Smooth muscle cell (in vitro differentiated cells): Measurements from ENCODE around the gene IL15RA. TPM values are rescaled to one million over a fixed set of nuclear protein-coding genes. Genes with fewer than 3 reads are reported as not detected.

Experiments
- DNase-seq: peaks from one replicate; lab custom pipeline; 2025; ENCODE audit not compliant: unreplicated experiment; lab: John Stamatoyannopoulos, UW
- H2AFZ ChIP-seq: fragments of 200-600 bp; sonication (generic); 2 replicates; pipeline ENCODE4 v1.6.0; 2016; ENCODE audit warnings: antibody characterized with exemption, low read depth, mild to moderate bottlenecking
- H3F3A ChIP-seq: fragments of 200-600 bp; sonication (generic); 2 replicates; pipeline ENCODE4 v1.6.0; 2017; ENCODE audit warnings: antibody characterized with exemption, low read depth
- H3K27ac ChIP-seq: fragments of 200-600 bp; sonication (generic); 2 replicates; pipeline ENCODE4 v1.5.1; 2016; ENCODE audit warnings: low read depth, mild to moderate bottlenecking
- H3K27me3 ChIP-seq: fragments of 200-600 bp; sonication (generic); 2 replicates; pipeline ENCODE4 v1.6.1; 2016; ENCODE audit warnings: low read depth, mild to moderate bottlenecking
- H3K36me3 ChIP-seq: fragments of 200-600 bp; sonication (generic); 2 replicates; pipeline ENCODE4 v1.5.1; 2016; ENCODE audit warnings: low read depth
- H3K4me1 ChIP-seq: fragments of 200-600 bp; sonication (generic); 2 replicates; pipeline ENCODE4 v1.5.1; 2016; ENCODE audit warnings: low read depth
- H3K4me2 ChIP-seq: fragments of 200-600 bp; sonication (generic); 2 replicates; pipeline ENCODE4 v1.6.0; 2016; ENCODE audit warnings: mild to moderate bottlenecking
- H3K4me3 ChIP-seq: fragments of 200-600 bp; sonication (generic); 2 replicates; pipeline ENCODE4 v1.5.1; 2016; ENCODE audit warnings: mild to moderate bottlenecking
- H3K79me2 ChIP-seq: fragments of 200-600 bp; sonication (generic); 2 replicates; pipeline ENCODE4 v1.6.0; 2016; ENCODE audit warnings: low read depth, mild to moderate bottlenecking
- H3K9ac ChIP-seq: fragments of 200-600 bp; sonication (generic); 2 replicates; pipeline ENCODE4 v1.6.0; 2016; ENCODE audit warnings: low read depth
- H3K9me3 ChIP-seq: fragments of 200-600 bp; sonication (generic); replicated peaks from 2 replicates; pipeline ENCODE4 v1.5.1; 2016; ENCODE audit warnings: low read depth
- H4K20me1 ChIP-seq: fragments of 200-600 bp; sonication (generic); 2 replicates; pipeline ENCODE4 v1.6.0; 2016; ENCODE audit warnings: low read depth
- WGBS: methylation state at CpG from one replicate; pipeline ENCODE4 v1.1.7; 2016; ENCODE audit warnings: low lambda C conversion rate; 5-methylcytosine and 5-hydroxymethylcytosine counted together
- polyA plus RNA-seq: library from polyadenylated mRNA; unstranded; fragments of >200 nt; fragmentation: Nextera tagmentation; extraction: Ambion mirVana; gene quantifications from 2 replicates; pipeline ENCODE4 v1.2.1, GENCODE V29; 2016
- total RNA-seq: library from RNA; depleted of rRNA; stranded (reverse); fragments of >200 nt; gene quantifications from 2 replicates; pipeline ENCODE4 v1.2.3, GENCODE V29; 2014
- TF ChIP-seq, protein P1 (sequence below): fragments of 200-600 bp; sonication (generic); IDR thresholded peaks from 2 replicates; pipeline ENCODE4 v1.5.1; 2017; ENCODE audit warnings: borderline replicate concordance, mild to moderate bottlenecking, antibody characterized with exemption; ENCODE audit not compliant: insufficient read depth, poor library complexity, severe bottlenecking

The IL15RA gene
- total and polyA plus RNA-seq, 2 experiments from 2014 or later, result 0.23 to 0.54 TPM

DNA sequence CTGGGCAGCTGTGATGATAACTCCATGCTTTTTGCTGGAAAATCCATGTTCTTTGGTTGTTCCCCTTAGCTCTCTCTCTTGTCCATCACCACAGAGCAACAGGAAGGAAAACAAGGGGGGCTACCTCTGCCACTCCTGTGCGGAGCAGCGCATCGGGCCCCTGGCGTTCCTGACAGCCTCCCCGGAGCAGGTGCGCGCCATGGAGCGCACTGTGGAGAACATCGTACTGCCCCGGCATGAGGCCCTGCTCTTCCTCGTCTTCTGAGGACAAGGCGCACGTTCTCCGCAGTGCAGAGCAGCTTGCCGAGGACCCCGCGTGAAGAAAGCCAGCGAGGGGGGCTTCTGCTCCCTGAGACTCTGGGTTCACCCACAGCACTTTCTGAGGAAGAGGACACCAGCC lies 40.3 kb downstream of the IL15RA start:
- Histone ChIP-seq H3K79me2 (no peaks in the 10 kb centered on the region), H2AFZ (no peak overlapping the region)
- DNase-seq, result no peak

DNA sequence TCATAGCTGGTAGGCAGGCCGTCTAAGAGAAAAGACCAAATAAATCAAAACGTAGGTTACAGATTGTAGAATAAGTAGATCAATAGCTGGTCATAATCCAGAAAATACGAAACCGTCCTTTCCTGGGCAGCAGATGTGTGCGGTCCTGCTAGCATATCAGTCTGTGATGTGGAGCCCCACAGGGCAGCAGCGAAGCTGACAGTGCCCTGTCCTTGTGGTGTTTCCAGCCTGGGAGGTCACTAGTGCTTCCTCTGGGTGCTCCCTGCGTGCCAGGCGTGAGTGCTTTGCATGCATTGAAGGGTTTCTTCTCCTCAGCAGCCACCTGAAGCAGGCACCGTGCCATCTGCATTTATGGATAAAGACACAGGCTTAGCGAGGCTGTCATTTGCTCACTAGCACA lies 41.7 kb downstream of the IL15RA start:
- no peak overlapping the region for H3K9ac ChIP-seq
- DNase-seq, result no peak
- H4K20me1 ChIP-seq, result no peaks in the 10 kb centered on the region
- TF ChIP-seq, protein P1, sequence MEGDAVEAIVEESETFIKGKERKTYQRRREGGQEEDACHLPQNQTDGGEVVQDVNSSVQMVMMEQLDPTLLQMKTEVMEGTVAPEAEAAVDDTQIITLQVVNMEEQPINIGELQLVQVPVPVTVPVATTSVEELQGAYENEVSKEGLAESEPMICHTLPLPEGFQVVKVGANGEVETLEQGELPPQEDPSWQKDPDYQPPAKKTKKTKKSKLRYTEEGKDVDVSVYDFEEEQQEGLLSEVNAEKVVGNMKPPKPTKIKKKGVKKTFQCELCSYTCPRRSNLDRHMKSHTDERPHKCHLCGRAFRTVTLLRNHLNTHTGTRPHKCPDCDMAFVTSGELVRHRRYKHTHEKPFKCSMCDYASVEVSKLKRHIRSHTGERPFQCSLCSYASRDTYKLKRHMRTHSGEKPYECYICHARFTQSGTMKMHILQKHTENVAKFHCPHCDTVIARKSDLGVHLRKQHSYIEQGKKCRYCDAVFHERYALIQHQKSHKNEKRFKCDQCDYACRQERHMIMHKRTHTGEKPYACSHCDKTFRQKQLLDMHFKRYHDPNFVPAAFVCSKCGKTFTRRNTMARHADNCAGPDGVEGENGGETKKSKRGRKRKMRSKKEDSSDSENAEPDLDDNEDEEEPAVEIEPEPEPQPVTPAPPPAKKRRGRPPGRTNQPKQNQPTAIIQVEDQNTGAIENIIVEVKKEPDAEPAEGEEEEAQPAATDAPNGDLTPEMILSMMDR, result no peak
- H3K36me3 ChIP-seq, result peaks cover 11% of the 10 kb centered on the region
- WGBS, result 97% methylated on average over 10 of the region's 10 CpGs
- no peaks in the 10 kb centered on the region for H3F3A ChIP-seq
- no peak overlapping the region for H3K4me3 ChIP-seq
- no peak overlapping the region for H3K27ac ChIP-seq
- H3K79me2 ChIP-seq, result no peaks in the 10 kb centered on the region
- H3K9me3 ChIP-seq, result no peaks in the 10 kb centered on the region
- H3K4me1 ChIP-seq, result no peaks in the 10 kb centered on the region
- no peaks in the 10 kb centered on the region for H3K27me3 ChIP-seq
- no peak overlapping the region for H3K4me2 ChIP-seq
- no peak overlapping the region for H2AFZ ChIP-seq

More for the DNA sequence above, 40.3 kb downstream of the IL15RA start:
- TF ChIP-seq, protein P1, result no peak
- Histone ChIP-seq H3K27me3 (no peaks in the 10 kb centered on the region), H3F3A (no peaks in the 10 kb centered on the region), H3K4me3 (no peak overlapping the region), H3K36me3 (peaks cover 7% of the 10 kb centered on the region), H3K4me1 (no peaks in the 10 kb centered on the region), H3K9ac (no peak overlapping the region), H3K4me2 (no peak overlapping the region), H4K20me1 (no peaks in the 10 kb centered on the region), H3K27ac (no peak overlapping the region), H3K9me3 (no peaks in the 10 kb centered on the region)
- WGBS, result 98% methylated on average over 18 of the region's 18 CpGs

DNA sequence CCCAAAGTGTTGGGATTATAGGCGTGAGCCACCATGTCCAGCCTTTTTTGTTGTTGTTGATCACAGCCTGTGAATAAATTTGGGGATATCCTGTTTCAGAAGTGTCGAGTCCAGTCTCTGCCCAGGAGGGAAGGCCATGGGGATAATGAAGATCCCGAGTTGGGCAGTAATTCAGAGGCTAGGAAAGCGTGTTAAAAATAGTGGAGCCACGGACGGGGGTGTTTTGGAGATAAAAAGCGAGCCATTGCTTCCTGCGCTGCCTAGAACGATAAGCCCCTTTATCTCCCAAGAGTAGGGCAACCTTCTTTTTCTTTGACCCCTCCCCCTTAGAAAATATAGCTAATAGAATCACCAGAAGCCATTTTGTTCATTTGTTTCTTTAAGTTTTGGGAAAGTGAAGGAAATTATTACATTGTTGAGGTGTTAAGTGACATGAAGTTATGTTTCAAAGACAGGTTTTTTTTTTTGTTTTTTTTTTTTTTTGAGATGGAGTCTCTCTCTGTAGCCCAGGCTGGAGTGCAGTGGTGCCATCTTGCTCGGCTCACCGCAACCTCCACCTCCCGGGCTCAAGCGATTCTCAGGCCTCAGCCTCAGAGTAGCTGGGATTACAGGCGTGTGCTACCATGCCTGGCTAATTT lies 43.3 kb downstream of the IL15RA start:
- Histone ChIP-seq H3F3A (no peaks in the 10 kb centered on the region), H3K27ac (no peak overlapping the region), H3K4me1 (no peaks in the 10 kb centered on the region), H4K20me1 (no peaks in the 10 kb centered on the region), H3K36me3 (peaks cover 20% of the 10 kb centered on the region), H3K27me3 (no peaks in the 10 kb centered on the region), H2AFZ (no peak overlapping the region), H3K4me2 (no peak overlapping the region), H3K4me3 (no peak overlapping the region), H3K9me3 (no peaks in the 10 kb centered on the region), H3K79me2 (no peaks in the 10 kb centered on the region), H3K9ac (no peak overlapping the region)
- DNase-seq, result no peak
- WGBS, result 86% methylated on average over 14 of the region's 14 CpGs
- TF ChIP-seq, protein P1, result no peak

- no peaks in the 10 kb centered on the region for H3K4me1 ChIP-seq
- DNase-seq, result no peak
- no peaks in the 10 kb centered on the region for H3F3A ChIP-seq
- H3K9ac ChIP-seq, result no peak overlapping the region
- H3K4me3 ChIP-seq, result no peak overlapping the region
- peaks cover 23% of the 10 kb centered on the region for H3K36me3 ChIP-seq
- TF ChIP-seq, protein P1, result no peak
- no peak overlapping the region for H3K27ac ChIP-seq
- WGBS, result 87% methylated on average over 5 of the region's 5 CpGs
- H3K9me3 ChIP-seq, result no peaks in the 10 kb centered on the region
- no peaks in the 10 kb centered on the region for H3K79me2 ChIP-seq
- H3K4me2 ChIP-seq, result no peak overlapping the region
- H3K27me3 ChIP-seq, result no peaks in the 10 kb centered on the region
- H2AFZ ChIP-seq, result no peak overlapping the region
- H4K20me1 ChIP-seq, result no peaks in the 10 kb centered on the region
Observed at GRCh38 chr10:5932345-5932744, 45.0 kb downstream of the IL15RA start.
